HEK293 (cell line): ENCODE measurements around the gene KIF2C.
"Not testable (repeated sequence)": the region's sequence is repeated elsewhere in the genome, so short reads cannot be mapped to it uniquely, and the experiment has no call there.

ENCODE experiments used
- CTCF ChIP-seq: fragments of 450-650 bp; formaldehyde crosslinking; IDR thresholded peaks from 2 replicates; pipeline ENCODE4 v1.5.1; 2016; ENCODE audit warnings: missing biosample characterization, missing genetic modification characterization
- ZNF148 ChIP-seq: fragments of 450-650 bp; formaldehyde crosslinking; IDR thresholded peaks from 2 replicates; pipeline ENCODE4 v1.5.0; 2017; ENCODE audit warnings: missing biosample characterization, missing genetic modification characterization, borderline replicate concordance
- ZNF449 ChIP-seq: fragments of 450-650 bp; formaldehyde crosslinking; IDR thresholded peaks from 2 replicates; pipeline ENCODE4 v1.5.1; 2017; ENCODE audit warnings: missing biosample characterization, mild to moderate bottlenecking, missing genetic modification characterization, moderate library complexity
- ZNF544 ChIP-seq: fragments of 450-650 bp; formaldehyde crosslinking; IDR thresholded peaks from 2 replicates; pipeline ENCODE4 v1.5.0; 2017; ENCODE audit warnings: missing biosample characterization, missing genetic modification characterization
- ZNF629 ChIP-seq: fragments of 450-650 bp; formaldehyde crosslinking; IDR thresholded peaks from 2 replicates; pipeline ENCODE4 v1.5.1; 2017; ENCODE audit warnings: missing biosample characterization, missing genetic modification characterization

GRCh38 chr1:44766421-44766820, 26.8 kb downstream of the KIF2C start:
- not testable (repeated sequence) for TF ChIP-seq CTCF, ZNF148, ZNF629, ZNF449, ZNF544 (tag by site-specific recombination)
